Measurements from ENCODE around the gene CHML. TPM values are rescaled to one million over a fixed set of nuclear protein-coding genes. Genes with fewer than 3 reads are reported as not detected.

The CHML gene
- total and polyA plus RNA-seq, 10 donors: 2.2 to 14.2 (median 10.6) TPM

- intact Hi-C loops (cut with DNase I; ENCODE audit: low total_unique reads): no loop called here
- TF ChIP-seq POLR2AphosphoS5 (IDR thresholded peaks at IDR 0.05): no peak
- Histone ChIP-seq H3K4me1 (peaks cover 0 to 7% (median 0%) of the 10 kb centered on the region in 6 donors), H3K36me3 (no peaks in the 10 kb centered on the region), H3K9me3 (peaks cover 0 to 13% (median 4%) of the 10 kb centered on the region in 8 donors), H3K4me3 (no peak overlapping the region), H3K27me3 (replicated peaks in 1 of 7) (no peaks in the 10 kb centered on the region), H3K27ac (no peak overlapping the region)
- no peak for DNase-seq
- WGBS, 5 donors: 85 to 94% (median 88%) methylated on average over 7 of the region's 7 CpGs
Observed at GRCh38 chr1:241646201-241646600, 6.0 kb upstream of the CHML start.

GRCh38 chr1:241645199-241645598, 5.0 kb upstream of the CHML start:
- WGBS, 5 donors: 74 to 88% (median 81%) methylated on average over 4 of the region's 4 CpGs
- peaks cover 0 to 13% (median 4%) of the 10 kb centered on the region in 8 donors for H3K9me3 ChIP-seq
- H3K36me3 ChIP-seq: no peaks in the 10 kb centered on the region
- peak overlapping the region in 3 of 8 donors; percentile 5 to 50 (median 41) for H3K27ac ChIP-seq
- TF ChIP-seq POLR2A (IDR thresholded peaks at IDR 0.05) (no peak), POLR2AphosphoS5 (IDR thresholded peaks at IDR 0.05) (no peak), CTCF (IDR thresholded peaks at IDR 0.05 in 8 of 11, conservative IDR thresholded peaks at IDR 0.05 in 3 of 11) (no peak)
- intact Hi-C loops (cut with DNase I; ENCODE audit: low total_unique reads): no loop called here
- H3K4me3 ChIP-seq: no peak overlapping the region
- no peaks in the 10 kb centered on the region for H3K27me3 ChIP-seq (replicated peaks in 1 of 7)
- DNase-seq: no peak
- peaks cover 0 to 14% (median 5%) of the 10 kb centered on the region in 6 donors for H3K4me1 ChIP-seq

- no peak for DNase-seq
- no peaks in the 10 kb centered on the region for H3K27me3 ChIP-seq (replicated peaks in 1 of 7)
- peaks cover under 1 to 16% (median 6%) of the 10 kb centered on the region in 6 donors for H3K4me1 ChIP-seq
- TF ChIP-seq POLR2A (IDR thresholded peaks at IDR 0.05) (no peak), CTCF (IDR thresholded peaks at IDR 0.05 in 8 of 11, conservative IDR thresholded peaks at IDR 0.05 in 3 of 11) (no peak), POLR2AphosphoS5 (IDR thresholded peaks at IDR 0.05) (no peak)
- H3K9me3 ChIP-seq: peaks cover 0 to 13% (median 4%) of the 10 kb centered on the region in 8 donors
- H3K27ac ChIP-seq: no peak overlapping the region
- WGBS, 5 donors: 92 to 97% (median 95%) methylated on average over 2 of the region's 2 CpGs
- H3K36me3 ChIP-seq: no peaks in the 10 kb centered on the region
- intact Hi-C loops (cut with DNase I; ENCODE audit: low total_unique reads): no loop called here
- H3K4me3 ChIP-seq: no peak overlapping the region
Observed at GRCh38 chr1:241644259-241644658, 4.1 kb upstream of the CHML start.

- no peaks in the 10 kb centered on the region for H3K36me3 ChIP-seq
- WGBS, 5 donors: 89 to 100% (median 97%) methylated on average over 1 of the region's 1 CpG
- no peak for DNase-seq
- peaks cover 0 to 13% (median 4%) of the 10 kb centered on the region in 8 donors for H3K9me3 ChIP-seq
- peaks cover 17 to 33% (median 23%) of the 10 kb centered on the region in 6 donors for H3K4me1 ChIP-seq
- H3K27me3 ChIP-seq (replicated peaks in 1 of 7): no peaks in the 10 kb centered on the region
- H3K27ac ChIP-seq: no peak overlapping the region
- intact Hi-C loops (cut with DNase I; ENCODE audit: low total_unique reads): no loop called here
- TF ChIP-seq POLR2AphosphoS5 (IDR thresholded peaks at IDR 0.05): no peak
- no peak for TF ChIP-seq POLR2A (IDR thresholded peaks at IDR 0.05)
- TF ChIP-seq CTCF (IDR thresholded peaks at IDR 0.05 in 8 of 11, conservative IDR thresholded peaks at IDR 0.05 in 3 of 11): no peak
- H3K4me3 ChIP-seq: no peak overlapping the region
Observed at GRCh38 chr1:241642593-241642944, 2.4 kb upstream of the CHML start.
